Fibroblast of villous mesenchyme (primary cell): Measurements from ENCODE around the gene VPS13A. TPM values are rescaled to one million over a fixed set of nuclear protein-coding genes. Genes with fewer than 3 reads are reported as not detected.

ENCODE experiments used
- DNase-seq: peaks from one replicate; pipeline ENCODE4 v3.0.0-alpha.2; 2010; ENCODE audit warnings: low read depth
- H3K4me3 ChIP-seq: 2 replicates; pipeline ENCODE4 v1.5.1; 2011; ENCODE audit warnings: low read depth, mild to moderate bottlenecking, low read length
- total RNA-seq: library from RNA; depleted of rRNA; stranded (reverse); fragments of >200 nt; gene quantifications from 2 replicates; pipeline ENCODE4 v1.2.3, GENCODE V29; 2012
- TF ChIP-seq, protein P1 (sequence below): IDR thresholded peaks from 2 replicates; pipeline ENCODE4 v1.5.1; 2012; ENCODE audit warnings: low read depth, mild to moderate bottlenecking, low read length; ENCODE audit not compliant: insufficient read depth

Gene VPS13A
- total RNA-seq, 1 donor: 53.1 TPM

DNA sequence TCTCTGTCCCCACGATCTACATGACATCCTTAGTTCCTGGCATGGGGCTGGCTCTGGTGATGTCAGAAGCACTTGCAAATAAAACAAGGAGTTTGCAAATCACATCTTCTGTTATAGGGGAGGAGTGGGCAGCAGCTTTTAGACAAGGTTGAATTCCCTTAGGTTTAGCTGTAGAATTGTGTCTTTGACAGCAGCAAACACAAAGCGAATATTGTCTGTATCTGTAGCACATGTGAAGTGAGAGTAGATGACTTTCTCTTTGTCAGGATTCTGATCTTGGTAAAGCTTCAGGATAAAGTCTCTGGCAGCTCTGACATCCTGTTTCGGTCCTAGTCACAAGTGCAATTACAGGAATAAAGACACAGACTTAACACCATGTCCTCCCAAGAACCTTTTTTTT lies 246.5 kb downstream of the VPS13A start:
- H3K4me3 ChIP-seq: no peak overlapping the region
- DNase-seq: no peak
- TF ChIP-seq, protein P1, sequence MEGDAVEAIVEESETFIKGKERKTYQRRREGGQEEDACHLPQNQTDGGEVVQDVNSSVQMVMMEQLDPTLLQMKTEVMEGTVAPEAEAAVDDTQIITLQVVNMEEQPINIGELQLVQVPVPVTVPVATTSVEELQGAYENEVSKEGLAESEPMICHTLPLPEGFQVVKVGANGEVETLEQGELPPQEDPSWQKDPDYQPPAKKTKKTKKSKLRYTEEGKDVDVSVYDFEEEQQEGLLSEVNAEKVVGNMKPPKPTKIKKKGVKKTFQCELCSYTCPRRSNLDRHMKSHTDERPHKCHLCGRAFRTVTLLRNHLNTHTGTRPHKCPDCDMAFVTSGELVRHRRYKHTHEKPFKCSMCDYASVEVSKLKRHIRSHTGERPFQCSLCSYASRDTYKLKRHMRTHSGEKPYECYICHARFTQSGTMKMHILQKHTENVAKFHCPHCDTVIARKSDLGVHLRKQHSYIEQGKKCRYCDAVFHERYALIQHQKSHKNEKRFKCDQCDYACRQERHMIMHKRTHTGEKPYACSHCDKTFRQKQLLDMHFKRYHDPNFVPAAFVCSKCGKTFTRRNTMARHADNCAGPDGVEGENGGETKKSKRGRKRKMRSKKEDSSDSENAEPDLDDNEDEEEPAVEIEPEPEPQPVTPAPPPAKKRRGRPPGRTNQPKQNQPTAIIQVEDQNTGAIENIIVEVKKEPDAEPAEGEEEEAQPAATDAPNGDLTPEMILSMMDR: no peak

DNA sequence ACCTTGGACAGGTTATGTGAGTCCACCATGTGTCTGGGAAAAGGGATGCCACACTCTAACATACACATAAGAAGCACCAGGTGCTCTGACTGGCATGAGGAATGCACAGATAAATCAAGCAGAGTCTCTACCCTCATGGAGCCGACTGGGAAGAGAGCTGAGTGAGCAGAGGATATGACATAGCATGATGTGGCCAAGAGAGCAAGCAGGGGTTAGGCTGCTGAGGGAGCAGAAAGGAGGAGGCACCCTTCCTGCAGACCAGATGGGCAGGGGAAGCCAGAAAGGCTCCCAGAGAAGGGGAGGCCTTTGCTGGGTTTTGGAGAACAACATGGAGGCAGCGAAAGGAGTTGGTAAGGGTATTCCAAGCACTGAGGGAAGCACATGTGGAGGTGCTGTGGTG lies 247.7 kb downstream of the VPS13A start:
- TF ChIP-seq, protein P1: no peak
- DNase-seq: no peak

DNA sequence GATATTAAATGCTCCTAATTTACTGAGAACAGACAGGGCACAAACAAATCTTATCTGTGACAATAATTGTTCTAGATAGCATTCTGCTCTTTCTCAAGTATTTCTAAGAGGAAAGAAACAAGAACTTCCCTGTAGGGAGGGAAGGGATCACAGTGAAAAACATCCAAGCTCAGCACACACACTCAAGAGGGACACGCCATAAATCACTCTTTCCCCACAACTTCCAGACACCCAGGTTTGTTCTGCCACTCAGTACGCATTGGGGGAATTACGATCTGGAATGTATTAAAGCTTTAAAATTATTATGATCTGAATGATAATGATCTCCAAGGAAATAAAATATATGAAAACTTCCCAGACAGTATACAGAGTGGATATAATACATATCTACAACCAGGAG lies 249.4 kb downstream of the VPS13A start:
- no peak overlapping the region for H3K4me3 ChIP-seq
- no peak for DNase-seq

More for the DNA sequence above, 247.7 kb downstream of the VPS13A start:
- no peak overlapping the region for H3K4me3 ChIP-seq

DNA sequence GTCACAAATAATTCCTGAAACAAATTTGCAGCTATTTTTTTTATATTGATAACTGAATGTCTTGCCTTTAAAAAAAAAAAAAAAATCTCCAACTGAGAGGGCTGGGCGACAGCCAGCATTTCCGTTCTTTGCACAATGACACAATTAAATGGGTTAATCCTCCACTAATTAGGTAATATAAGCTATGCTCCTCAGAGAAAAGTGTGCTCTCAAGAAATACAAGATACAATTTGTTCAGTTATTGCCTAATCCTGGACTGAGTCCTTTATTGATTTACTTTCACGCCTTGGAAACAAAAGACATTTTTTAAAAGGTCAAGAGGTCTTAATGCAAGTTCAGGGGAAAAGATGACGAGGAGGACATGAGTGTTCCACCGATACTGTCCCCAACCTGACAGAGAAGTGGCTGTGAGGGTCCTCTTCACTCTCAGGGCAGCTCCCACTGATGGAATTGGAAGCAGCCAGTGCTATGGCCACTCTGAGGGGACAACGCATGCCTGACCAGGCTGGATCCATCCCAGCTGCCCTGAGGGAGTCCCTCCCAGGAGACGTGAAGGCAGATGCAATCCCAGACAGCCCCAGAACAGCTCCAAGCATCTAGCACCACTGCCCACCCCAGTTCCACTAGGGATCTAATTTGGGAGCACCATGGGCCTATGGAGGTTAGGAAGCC lies 250.1 kb downstream of the VPS13A start:
- no peak for DNase-seq
- TF ChIP-seq, protein P1: no peak
- H3K4me3 ChIP-seq: no peak overlapping the region

More for the DNA sequence above, 249.4 kb downstream of the VPS13A start:
- TF ChIP-seq, protein P1: no peak

DNA sequence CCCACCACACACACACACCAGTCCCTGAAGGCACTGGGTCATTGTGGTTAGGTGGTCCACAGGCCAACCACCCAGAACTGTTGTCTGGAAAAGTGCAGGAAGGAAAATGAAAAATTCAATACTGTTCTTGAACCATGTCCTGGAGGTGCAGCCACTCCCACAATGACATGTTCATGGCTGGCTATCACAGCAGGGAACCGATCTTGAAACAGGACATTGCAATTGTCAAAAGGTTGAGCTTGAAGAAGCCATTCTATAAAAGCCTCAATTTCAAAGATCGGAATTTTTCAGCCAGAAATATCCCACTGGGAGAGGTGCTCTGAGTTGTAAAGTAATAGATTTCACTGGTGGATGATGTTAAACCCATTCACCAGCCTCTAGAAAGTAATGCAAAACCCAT lies 252.6 kb downstream of the VPS13A start:
- TF ChIP-seq, protein P1: no peak
- H3K4me3 ChIP-seq: no peak overlapping the region
- DNase-seq: no peak

DNA sequence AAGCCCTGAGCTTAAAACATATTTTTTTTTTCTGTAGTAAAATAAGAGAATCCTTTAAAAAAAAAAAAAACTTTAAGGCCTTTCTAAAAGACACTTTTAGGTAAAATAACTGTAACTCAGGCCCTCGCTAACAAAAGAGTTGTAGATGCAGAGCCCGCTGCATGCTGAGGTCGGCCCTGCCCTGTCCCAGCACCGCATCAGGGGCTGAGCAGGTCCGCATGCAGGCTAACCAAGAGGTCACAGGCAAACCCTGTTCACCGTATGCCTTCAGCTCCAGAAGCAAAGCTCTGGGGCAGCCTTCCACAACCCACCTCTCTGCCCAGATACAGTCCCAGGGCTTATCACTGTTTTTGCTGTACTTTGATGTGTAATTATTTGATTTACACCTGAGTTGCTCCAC lies 254.7 kb downstream of the VPS13A start:
- H3K4me3 ChIP-seq: no peak overlapping the region
- TF ChIP-seq, protein P1: no peak
- DNase-seq: no peak
